Body of pancreas (tissue), 4 donors: Measurements from ENCODE around the gene PRM2.

ENCODE experiments used
- POLR2A ChIP-seq, 3 donors: fragments of 450-650 bp; IDR thresholded peaks; one replicate each; pipeline ENCODE4 v1.6.1; 2016; ENCODE audit warnings: antibody characterized with exemption in 3 of 3, mild to moderate bottlenecking in 2 of 3
- TF ChIP-seq, protein P1 (sequence below), 7 experiments: fragments of 450-650 bp in 4 of 7; fragments of 200-600 bp in 3 of 7; sonication (generic) in 3 of 7; IDR thresholded peaks; one replicate each; pipeline ENCODE4 v1.5.1; 2016 to 2019; ENCODE audit warnings: antibody characterized with exemption in 7 of 7

DNA sequence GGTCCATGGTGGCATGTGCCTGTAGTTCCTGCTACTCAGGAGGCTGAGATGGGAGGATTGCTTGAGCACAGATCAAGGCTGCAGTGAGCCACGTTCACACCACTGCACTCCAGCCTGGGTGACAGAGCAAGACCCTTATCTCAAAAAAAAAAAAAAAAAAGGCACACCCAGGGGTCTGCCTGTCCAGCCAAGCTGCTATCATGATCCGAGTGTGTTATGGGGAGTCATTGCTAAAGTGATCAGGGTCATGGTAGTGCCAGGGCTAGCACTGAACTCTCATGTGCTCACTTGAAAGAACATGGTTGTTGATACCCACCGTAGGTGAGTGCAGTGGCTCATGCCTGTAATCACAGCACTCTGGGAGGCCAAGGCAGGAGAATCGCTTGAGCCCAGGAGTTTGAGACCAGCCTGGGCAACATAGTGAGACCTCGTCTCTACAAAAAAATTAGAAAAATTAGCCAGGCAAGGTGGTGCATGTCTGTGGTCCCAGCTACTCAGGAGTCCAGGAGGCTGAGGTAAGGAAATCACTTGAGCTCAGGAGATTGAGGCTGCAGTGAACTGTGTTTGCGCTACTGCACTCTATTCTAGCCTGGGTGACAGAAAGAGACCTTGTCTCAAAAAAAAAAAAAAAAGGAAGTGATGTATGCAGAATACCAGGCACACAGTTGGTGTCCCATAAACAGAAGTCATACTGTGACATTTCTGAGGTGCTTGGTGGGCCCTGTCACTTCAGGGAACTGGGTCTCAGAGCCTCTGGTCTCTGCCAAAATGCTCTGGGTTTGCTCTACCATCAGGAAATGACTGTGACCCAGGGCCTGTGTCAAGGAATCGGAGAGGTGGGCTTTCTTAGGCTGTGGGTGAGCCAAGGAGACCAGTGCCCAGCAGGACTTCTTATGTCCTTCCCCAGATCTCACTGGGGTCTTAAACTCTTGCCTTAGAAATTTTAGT lies 2.7 kb upstream of the PRM2 start:
- TF ChIP-seq, protein P1, sequence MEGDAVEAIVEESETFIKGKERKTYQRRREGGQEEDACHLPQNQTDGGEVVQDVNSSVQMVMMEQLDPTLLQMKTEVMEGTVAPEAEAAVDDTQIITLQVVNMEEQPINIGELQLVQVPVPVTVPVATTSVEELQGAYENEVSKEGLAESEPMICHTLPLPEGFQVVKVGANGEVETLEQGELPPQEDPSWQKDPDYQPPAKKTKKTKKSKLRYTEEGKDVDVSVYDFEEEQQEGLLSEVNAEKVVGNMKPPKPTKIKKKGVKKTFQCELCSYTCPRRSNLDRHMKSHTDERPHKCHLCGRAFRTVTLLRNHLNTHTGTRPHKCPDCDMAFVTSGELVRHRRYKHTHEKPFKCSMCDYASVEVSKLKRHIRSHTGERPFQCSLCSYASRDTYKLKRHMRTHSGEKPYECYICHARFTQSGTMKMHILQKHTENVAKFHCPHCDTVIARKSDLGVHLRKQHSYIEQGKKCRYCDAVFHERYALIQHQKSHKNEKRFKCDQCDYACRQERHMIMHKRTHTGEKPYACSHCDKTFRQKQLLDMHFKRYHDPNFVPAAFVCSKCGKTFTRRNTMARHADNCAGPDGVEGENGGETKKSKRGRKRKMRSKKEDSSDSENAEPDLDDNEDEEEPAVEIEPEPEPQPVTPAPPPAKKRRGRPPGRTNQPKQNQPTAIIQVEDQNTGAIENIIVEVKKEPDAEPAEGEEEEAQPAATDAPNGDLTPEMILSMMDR (IDR thresholded peaks at IDR 0.05), result no peak
- no peak for TF ChIP-seq POLR2A (IDR thresholded peaks at IDR 0.05)
